Measurements from ENCODE around the gene FKBP1C. TPM values are rescaled to one million over a fixed set of nuclear protein-coding genes. Genes with fewer than 3 reads are reported as not detected.
"Not testable (repeated sequence)": the region's sequence is repeated elsewhere in the genome, so short reads cannot be mapped to it uniquely, and the experiment has no call there.

FKBP1C gene
- 0.77 TPM for total RNA-seq
- long read RNA-seq, result 0 reads

DNA sequence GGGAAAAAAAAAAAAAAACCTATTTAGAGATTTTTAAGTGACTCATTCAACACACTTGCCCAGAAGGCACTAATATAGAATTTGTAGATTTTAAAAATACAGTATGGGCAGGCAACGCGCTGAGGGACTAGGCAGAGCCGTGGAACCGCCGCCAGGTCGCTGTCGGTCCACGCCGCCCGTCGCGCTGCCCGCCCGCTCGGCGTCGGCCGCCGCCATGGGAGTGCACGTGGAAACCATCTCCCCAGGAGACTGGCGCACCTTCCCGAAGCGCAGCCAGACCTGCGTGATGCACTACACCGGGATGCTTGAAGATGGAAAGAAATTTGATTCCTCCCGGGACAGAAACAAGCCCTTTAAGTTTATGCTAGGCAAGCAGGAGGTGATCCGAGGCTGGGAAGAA, at the start of gene FKBP1C:
Gene FKBP1C (plus strand): TSS at position 127 of the 400 bp plus-strand sequence.
- ATAC-seq; DNase-seq; intact Hi-C loops (cut with micrococcal nuclease): not testable (repeated sequence)

DNA sequence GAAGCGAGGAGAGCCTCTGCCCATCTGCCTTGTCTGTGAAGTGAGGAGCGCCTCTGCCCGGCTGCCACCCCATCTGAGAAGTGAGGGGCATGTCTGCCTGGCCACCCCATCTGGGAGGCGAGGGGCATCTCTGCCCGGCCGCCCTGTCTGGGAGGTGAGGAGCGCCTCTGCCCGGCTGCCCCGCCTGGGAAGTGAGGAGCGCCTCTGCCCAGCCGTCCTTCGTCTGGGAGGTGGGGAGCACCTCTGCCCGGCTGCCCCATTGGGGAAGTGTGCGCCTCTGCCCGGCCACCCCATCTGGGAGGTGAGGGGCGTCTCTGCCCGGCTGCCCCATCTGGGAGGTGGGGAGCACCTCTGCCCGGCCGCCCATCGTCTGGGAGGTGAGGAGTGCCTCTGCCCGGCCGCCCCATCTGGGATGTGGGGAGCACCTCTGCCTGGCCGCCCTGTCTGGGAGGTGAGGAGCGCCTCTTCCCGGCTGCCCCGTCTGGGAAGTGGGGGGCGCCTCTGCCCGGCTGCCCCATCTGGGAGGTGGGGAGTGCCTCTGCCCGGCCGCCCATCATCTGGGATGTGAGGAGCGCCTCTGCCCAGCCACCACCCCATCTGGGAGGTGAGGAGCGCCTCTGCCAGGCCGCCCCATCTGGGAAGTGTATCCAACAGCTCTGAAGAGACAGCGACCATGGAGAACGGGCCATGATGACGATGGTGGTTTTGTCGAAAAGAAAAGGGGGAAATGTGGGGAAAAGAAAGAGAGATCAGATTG, 47.0 kb upstream of the FKBP1C start:
- ATAC-seq; DNase-seq; intact Hi-C loops (cut with micrococcal nuclease): not testable (repeated sequence)

- no peak for DNase-seq
- intact Hi-C loops (cut with micrococcal nuclease), result no loop called here
- no peak for ATAC-seq
These were observed 37.1 kb upstream of the FKBP1C start for GRCh38 chr6:63174173-63174572.

- ATAC-seq (no peak), DNase-seq (no peak)
- intact Hi-C loops (cut with micrococcal nuclease), result no loop called here
These were observed 35.1 kb upstream of the FKBP1C start for GRCh38 chr6:63176181-63176580.

- DNase-seq (no peak), ATAC-seq (no peak)
- intact Hi-C loops (cut with micrococcal nuclease), result no loop called here
These were observed 30.9 kb upstream of the FKBP1C start for GRCh38 chr6:63180367-63180766.

DNA sequence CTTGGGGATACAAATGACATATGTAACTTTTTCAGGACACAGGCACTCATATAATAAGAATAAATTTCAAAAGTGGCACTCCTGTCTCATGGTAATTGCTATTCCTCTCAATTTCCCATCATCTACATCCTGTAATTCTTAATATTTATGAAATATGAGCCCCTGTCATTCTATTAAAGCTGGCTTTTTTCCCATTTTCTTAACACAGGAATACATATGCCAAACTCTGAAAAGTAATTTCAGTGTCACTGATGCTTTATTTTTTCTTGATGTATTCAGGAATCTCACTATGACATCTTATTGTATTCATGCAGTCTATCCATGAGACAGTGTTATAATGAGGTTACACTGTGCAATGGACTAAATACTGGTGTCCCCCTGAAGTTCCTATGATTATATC, 24.3 kb upstream of the FKBP1C start:
- DNase-seq (no peak), ATAC-seq (no peak)
- intact Hi-C loops (cut with micrococcal nuclease), result no loop called here

DNA sequence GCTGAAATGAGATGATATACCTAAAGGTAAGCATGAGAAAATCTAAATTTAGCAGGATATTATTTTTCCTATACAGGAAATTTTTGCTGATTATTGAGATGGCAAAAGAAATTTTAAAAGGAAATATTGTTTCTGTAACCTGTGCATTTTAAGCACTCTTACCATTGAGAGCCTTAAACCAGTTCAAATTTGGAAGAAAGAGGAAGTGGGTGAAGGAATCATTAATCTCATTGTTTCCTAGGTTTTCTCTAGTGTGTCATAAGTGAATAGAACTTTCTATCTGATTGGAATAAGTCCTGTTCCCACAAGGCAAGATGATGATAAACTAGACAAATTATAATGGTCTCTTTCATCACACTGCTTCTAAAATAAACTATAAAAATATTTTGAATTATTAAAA, 22.4 kb upstream of the FKBP1C start:
- ATAC-seq (no peak), DNase-seq (no peak)
- intact Hi-C loops (cut with micrococcal nuclease), result no loop called here

DNA sequence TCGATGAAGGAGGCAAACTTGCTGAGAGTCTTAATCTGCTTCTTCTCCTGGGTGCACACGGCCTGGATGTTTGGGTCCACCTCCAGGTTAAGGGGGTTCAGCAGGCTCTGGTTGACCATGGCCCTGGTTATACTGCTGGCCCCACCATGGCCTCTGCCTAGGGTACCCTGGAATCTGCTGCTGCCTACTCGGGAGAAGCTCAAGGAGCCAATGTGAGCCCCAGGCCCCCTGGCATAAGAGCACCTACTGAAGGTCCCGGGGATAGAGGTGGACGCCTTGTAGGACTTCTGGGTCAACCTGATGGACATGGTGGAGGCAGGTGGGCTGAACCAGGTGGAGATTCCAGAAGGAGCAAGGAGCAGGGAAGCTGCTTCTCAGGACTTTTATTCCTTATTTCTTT, 17.9 kb upstream of the FKBP1C start:
- ATAC-seq, result no peak
- intact Hi-C loops (cut with micrococcal nuclease), result no loop called here
- no peak for DNase-seq

GRCh38 chr6:63197741-63198140, 13.5 kb upstream of the FKBP1C start:
- ATAC-seq, result no peak

DNA sequence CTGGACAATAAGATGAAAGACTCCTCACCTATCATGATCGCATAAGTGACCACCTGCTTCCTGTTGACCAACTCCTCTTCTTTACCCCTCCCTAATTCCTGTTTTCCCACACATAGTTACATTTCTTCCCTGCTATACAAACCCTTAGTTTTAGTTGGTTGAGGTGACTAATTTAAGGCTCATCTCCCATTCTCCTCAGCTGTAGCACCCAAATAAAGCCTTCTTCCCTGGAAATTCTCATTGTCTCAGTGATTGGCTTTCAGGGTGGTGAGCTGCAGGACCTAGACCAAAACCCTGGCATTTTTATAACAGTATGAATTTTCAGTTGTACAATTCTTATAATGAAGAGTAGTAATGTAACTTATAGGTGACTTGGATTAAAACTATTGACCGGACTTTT, 2.1 kb downstream of the FKBP1C start:
- DNase-seq (no peak), ATAC-seq (no peak)
- intact Hi-C loops (cut with micrococcal nuclease), result no loop called here

More at GRCh38 chr6:63197741-63198140, 13.5 kb upstream of the FKBP1C start:
- DNase-seq, result no peak
- intact Hi-C loops (cut with micrococcal nuclease), result no loop called here

DNA sequence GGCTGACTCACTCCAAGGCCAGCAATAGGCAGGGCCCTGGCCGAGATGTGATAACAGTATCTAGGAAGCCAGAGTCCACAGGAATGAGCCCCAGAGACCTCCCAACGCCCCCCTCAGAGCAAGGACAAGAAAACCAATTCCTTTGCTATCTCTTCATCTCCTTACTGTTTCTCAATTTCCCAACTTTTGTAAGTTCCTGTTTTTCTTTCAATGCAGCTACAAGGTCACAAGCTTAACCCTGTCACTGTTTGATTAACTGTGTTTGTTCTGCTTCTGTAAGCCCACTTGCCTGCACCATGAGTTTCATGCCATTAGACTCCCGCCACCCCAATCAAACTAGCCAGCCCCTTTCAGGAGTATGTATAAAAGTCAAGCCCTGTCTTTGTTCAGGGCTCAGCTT, 3.5 kb downstream of the FKBP1C start:
- no peak for ATAC-seq
- intact Hi-C loops (cut with micrococcal nuclease), result no loop called here
- no peak for DNase-seq

GRCh38 chr6:63224179-63224578, 12.9 kb downstream of the FKBP1C start:
- ATAC-seq (no peak), DNase-seq (no peak)
- intact Hi-C loops (cut with micrococcal nuclease), result no loop called here

DNA sequence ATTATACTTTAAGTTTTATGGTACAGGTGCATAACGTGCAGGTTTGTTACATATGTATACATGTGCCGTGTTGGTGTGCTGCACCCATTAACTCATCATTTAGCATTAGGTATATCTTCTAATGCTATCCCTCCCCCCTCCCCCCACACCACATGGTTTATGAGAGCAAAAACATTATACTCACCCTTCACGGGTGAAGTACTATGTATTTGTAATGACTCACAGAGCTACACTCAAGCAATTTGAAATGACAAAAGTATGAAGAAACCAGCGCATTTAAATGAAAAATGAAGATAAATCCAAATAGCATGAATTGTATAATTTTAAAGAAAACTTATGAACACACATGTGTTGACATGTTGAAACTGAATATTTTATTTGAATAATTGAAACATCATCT, 14.7 kb downstream of the FKBP1C start:
- ATAC-seq; DNase-seq; intact Hi-C loops (cut with micrococcal nuclease): not testable (repeated sequence)

GRCh38 chr6:63227928-63228894, 16.9 kb downstream of the FKBP1C start:
- ATAC-seq; intact Hi-C loops (cut with micrococcal nuclease); DNase-seq: not testable (repeated sequence)

DNA sequence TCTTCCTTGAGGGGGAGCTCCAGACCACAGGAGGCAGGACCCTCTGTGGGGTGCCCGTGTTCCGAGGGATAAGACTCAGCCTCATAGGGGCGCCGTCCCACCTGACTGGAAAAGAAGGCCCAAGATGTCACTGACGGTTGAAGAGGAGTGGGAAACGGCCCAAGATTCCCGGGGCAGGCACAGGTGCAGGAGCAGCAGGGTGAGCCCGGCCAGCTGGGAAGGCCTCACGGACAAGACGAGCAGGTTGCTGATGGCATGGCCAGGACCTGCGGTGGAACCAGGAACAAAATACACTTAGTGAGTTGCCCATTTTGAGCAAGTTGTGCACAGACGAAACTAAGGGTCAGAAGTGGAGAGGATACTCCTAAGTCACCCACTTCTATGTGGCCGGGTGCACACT, 18.8 kb downstream of the FKBP1C start:
- intact Hi-C loops (cut with micrococcal nuclease), result not testable (repeated sequence)

GRCh38 chr6:63230511-63230910, 19.2 kb downstream of the FKBP1C start:
- ATAC-seq; DNase-seq; intact Hi-C loops (cut with micrococcal nuclease): not testable (repeated sequence)

More for the DNA sequence above, 18.8 kb downstream of the FKBP1C start:
- ATAC-seq, DNase-seq: not testable (repeated sequence)

DNA sequence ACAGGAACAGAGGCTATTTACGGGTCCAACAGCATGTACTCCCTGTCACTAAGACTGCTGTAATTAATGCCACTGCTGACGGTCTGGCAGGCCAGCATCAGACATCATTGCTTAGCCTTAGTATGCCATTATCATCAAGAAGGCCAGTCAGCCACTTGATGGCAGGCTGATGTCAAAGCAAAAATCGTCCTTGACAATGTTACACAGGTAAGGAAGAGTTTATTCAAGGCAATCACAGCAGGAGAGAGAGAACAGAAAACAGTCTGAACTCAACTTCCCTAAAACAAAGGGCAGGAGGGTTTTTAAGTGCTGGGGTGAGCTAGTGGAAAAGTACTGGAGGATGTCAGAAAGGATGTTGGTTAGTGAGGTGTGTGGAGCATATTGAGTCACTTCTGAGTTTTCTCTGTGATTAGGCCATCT, 25.1 kb downstream of the FKBP1C start:
- no peak for ATAC-seq
- intact Hi-C loops (cut with micrococcal nuclease), result no loop called here
- no peak for DNase-seq

- DNase-seq, result no peak
These were observed 34.2 kb downstream of the FKBP1C start for GRCh38 chr6:63245420-63245819.

GRCh38 chr6:63245909-63246308, 34.6 kb downstream of the FKBP1C start:
- ATAC-seq (no peak), DNase-seq (no peak)
- intact Hi-C loops (cut with micrococcal nuclease), result no loop called here

More at GRCh38 chr6:63245420-63245819, 34.2 kb downstream of the FKBP1C start:
- no peak for ATAC-seq
- intact Hi-C loops (cut with micrococcal nuclease), result no loop called here

DNA sequence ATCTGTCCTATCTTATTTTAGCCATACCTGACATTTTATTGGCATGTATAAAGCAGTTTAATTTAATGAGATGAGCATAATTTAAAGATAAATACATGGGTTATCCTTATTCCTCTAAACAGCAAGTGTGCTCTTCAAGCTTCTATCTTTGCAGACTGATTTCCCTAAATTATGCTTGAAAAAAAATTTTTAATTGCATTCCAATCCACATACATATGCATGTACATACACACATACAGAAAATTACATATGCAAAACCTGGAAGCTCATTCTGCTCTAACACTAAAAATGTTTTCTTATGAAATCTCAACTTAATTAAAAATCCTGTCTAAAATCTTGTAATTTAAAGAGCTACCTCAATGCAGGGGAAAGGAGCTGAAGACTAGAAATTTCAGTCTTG, 35.3 kb downstream of the FKBP1C start:
- no peak for ATAC-seq
- no peak for DNase-seq
- intact Hi-C loops (cut with micrococcal nuclease), result no loop called here
